ENCODE results near the gene MMAB. TPM values are rescaled to one million over a fixed set of nuclear protein-coding genes. Genes with fewer than 3 reads are reported as not detected.

MMAB gene
- polyA plus RNA-seq, 1 experiment, result 22.2 TPM

DNA sequence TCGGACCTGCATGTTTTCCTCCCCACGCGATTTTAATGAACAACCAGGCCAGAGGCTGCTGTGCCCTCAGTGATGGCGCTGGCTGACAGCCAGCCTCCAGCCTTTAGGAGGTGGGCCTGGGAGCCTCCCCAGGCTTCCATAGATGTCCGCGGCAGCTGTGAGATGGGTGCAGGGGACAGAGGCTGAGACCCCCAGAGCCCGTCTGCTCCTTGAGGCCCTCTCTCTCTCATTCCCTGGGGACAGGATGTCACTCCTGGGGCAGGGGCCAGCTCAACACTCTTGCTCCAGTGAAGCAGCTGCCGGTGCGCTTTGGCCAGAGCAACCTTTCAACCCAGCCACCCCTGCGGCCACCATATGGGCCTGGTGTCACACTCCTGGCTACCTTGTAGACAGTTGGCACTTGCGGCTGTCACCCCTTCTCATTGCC is 25.1 kb upstream of the MMAB start:
- POLR2A ChIA-PET, result interaction anchor here (1.2 kb wide), 1 partner anchor 177 kb away, joined by 4 read pairs; no protein-coding TSS in a partner anchor
- no peak for DNase-seq (ENCODE audit: low read depth)
- TF ChIP-seq, protein P1, sequence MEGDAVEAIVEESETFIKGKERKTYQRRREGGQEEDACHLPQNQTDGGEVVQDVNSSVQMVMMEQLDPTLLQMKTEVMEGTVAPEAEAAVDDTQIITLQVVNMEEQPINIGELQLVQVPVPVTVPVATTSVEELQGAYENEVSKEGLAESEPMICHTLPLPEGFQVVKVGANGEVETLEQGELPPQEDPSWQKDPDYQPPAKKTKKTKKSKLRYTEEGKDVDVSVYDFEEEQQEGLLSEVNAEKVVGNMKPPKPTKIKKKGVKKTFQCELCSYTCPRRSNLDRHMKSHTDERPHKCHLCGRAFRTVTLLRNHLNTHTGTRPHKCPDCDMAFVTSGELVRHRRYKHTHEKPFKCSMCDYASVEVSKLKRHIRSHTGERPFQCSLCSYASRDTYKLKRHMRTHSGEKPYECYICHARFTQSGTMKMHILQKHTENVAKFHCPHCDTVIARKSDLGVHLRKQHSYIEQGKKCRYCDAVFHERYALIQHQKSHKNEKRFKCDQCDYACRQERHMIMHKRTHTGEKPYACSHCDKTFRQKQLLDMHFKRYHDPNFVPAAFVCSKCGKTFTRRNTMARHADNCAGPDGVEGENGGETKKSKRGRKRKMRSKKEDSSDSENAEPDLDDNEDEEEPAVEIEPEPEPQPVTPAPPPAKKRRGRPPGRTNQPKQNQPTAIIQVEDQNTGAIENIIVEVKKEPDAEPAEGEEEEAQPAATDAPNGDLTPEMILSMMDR (IDR thresholded peaks at IDR 0.05; ENCODE audit: insufficient read depth, low read depth, low read length), result no peak
- Histone ChIP-seq H3K4me3 (ENCODE audit: low read depth, low read length) (no peak overlapping the region), H3K27me3 (ENCODE audit: control insufficient read depth, insufficient read depth, low read length) (peaks cover 2% of the 10 kb centered on the region; the same call in 1 of the 2 replicates), H3K36me3 (ENCODE audit: control insufficient read depth, insufficient read depth, low read length) (no peaks in the 10 kb centered on the region)
- CTCF ChIA-PET, result interaction anchor here (0.6 to 11.4 kb wide), 29 partner anchors 9 to 278 kb away, joined by 3 to 200 read pairs (median 5); no protein-coding TSS in a partner anchor

DNA sequence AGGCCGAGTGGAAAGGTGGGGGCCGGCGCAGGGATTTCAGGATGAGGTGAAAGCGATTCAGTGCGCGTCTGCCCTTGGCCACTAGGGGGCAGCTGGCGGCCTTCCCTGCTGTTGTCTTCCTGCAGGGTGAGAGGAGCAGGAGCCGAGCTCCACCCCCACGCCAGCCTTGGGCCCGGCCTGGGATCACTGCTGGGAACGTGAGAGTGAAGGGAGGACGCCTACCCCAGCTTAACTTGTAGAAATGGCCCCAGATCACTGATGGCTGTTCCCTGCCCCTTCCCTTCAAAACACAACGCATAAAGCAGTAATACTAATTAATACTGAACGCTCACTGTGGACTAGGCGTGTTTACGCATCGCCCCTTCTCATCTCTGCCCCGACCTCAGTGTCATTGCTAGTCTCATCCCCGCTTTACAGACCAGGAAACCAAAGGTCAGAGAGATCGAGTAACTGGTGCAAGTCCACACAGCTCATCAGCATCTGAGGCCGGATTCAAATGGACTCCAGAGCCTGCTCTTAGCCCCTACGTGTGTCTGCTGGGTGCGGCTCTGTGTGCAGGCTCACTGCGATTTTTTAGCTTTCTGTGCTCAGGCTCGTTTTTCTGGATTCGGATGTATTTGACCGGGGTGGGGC is 24.6 kb upstream of the MMAB start:
- Histone ChIP-seq H3K4me3 (ENCODE audit: low read depth, low read length) (no peak overlapping the region), H3K36me3 (ENCODE audit: control insufficient read depth, insufficient read depth, low read length) (no peaks in the 10 kb centered on the region; the same call in 1 of the 2 replicates), H3K27me3 (ENCODE audit: control insufficient read depth, insufficient read depth, low read length) (peaks cover 2% of the 10 kb centered on the region; the same call in 1 of the 2 replicates)
- TF ChIP-seq, protein P1 (IDR thresholded peaks at IDR 0.05; ENCODE audit: insufficient read depth, low read depth, low read length), result peak; percentile 98
- ChIA-PET POLR2A (interaction anchor here (1.2 kb wide), 1 partner anchor 177 kb away, joined by 4 read pairs; no protein-coding TSS in a partner anchor), CTCF (interaction anchor here (0.6 to 11.4 kb wide), 37 partner anchors 10 to 278 kb away, joined by 3 to 200 read pairs (median 5); no protein-coding TSS in a partner anchor)
- DNase-seq (ENCODE audit: low read depth), result no peak

GRCh38 chr12:109597414-109597794 is 24.1 kb upstream of the MMAB start:
- peaks cover 2% of the 10 kb centered on the region; the same call in 1 of the 2 replicates for H3K27me3 ChIP-seq (ENCODE audit: control insufficient read depth, insufficient read depth, low read length)
- TF ChIP-seq, protein P1 (IDR thresholded peaks at IDR 0.05; ENCODE audit: insufficient read depth, low read depth, low read length), result no peak
- no peak overlapping the region for H3K4me3 ChIP-seq (ENCODE audit: low read depth, low read length)
- H3K36me3 ChIP-seq (ENCODE audit: control insufficient read depth, insufficient read depth, low read length), result no peaks in the 10 kb centered on the region; the same call in 1 of the 2 replicates
- POLR2A ChIA-PET, result interaction anchor here (1.2 kb wide), 1 partner anchor 178 kb away, joined by 4 read pairs; no protein-coding TSS in a partner anchor
- DNase-seq (ENCODE audit: low read depth), result no peak
- CTCF ChIA-PET, result interaction anchor here (0.7 to 11.4 kb wide), 37 partner anchors 9 to 279 kb away, joined by 3 to 200 read pairs (median 5); no protein-coding TSS in a partner anchor

- TF ChIP-seq, protein P1 (IDR thresholded peaks at IDR 0.05; ENCODE audit: insufficient read depth, low read depth, low read length), result no peak
- H3K36me3 ChIP-seq (ENCODE audit: control insufficient read depth, insufficient read depth, low read length), result no peaks in the 10 kb centered on the region; the same call in 1 of the 2 replicates
- DNase-seq (ENCODE audit: low read depth), result no peak
- no peak overlapping the region for H3K4me3 ChIP-seq (ENCODE audit: low read depth, low read length)
- peaks cover 1% of the 10 kb centered on the region; the same call in 1 of the 2 replicates for H3K27me3 ChIP-seq (ENCODE audit: control insufficient read depth, insufficient read depth, low read length)
- ChIA-PET CTCF (interaction anchor here (0.7 to 11.4 kb wide), 25 partner anchors 8 to 250 kb away, joined by 3 to 200 read pairs (median 7); no protein-coding TSS in a partner anchor), POLR2A (no interaction called here)
Measured at GRCh38 chr12:109596418-109597244, 23.3 kb upstream of the MMAB start.
